ENCODE results near the gene PCBP1. TPM values are rescaled to one million over a fixed set of nuclear protein-coding genes. Genes with fewer than 3 reads are reported as not detected.
"Not testable (repeated sequence)": the region's sequence is repeated elsewhere in the genome, so short reads cannot be mapped to it uniquely, and the experiment has no call there.

The PCBP1 gene
- total and polyA plus RNA-seq, 2 experiments from 2014 or later: 212 to 393 TPM

DNA sequence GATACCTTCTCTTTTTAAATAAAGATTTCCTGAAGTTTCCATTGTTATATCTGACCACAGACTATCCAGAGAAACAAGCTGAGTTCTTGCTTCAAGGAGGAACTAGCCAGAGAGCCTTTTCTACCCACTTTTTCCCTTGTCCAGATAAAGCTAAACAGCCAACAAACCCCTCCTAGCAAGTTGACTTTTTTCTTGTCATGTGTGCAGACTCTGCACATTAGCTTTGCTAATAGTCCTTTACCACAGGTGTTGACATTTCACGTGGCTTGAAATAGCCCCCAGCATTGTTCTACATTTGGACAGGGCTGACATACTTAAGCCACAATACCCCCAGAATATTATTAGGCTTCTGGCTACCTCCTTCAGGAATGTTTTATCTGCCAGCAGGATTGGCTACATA, 40.7 kb downstream of the PCBP1 start:
- no peaks in the 10 kb centered on the region for H3K79me2 ChIP-seq (replicated peaks; ENCODE audit: insufficient read depth)
- no peak overlapping the region for H3K4me3 ChIP-seq
- DNase-seq (ENCODE audit: low spot score) (no peak), ATAC-seq (no peak)
- H3K9me3 Mint-ChIP-seq: peaks cover 4% of the 10 kb centered on the region; the same call in 1 of the 3 replicates
- H2AFZ ChIP-seq: no peak overlapping the region
- peaks cover 42% of the 10 kb centered on the region for H3K4me1 Mint-ChIP-seq
- peaks cover 14% of the 10 kb centered on the region for H3K27me3 Mint-ChIP-seq (ENCODE audit: insufficient read depth, low read depth, poor library complexity)
- H3K27me3 ChIP-seq (ENCODE audit: insufficient read depth): no peaks in the 10 kb centered on the region
- no peaks in the 10 kb centered on the region for H3K36me3 ChIP-seq (ENCODE audit: insufficient read depth)
- H3K36me3 Mint-ChIP-seq (ENCODE audit: low read depth): no peaks in the 10 kb centered on the region
- H3K9me2 ChIP-seq (ENCODE audit: insufficient read depth): no peaks in the 10 kb centered on the region
- H3K27ac Mint-ChIP-seq: no peak overlapping the region
- H3F3A ChIP-seq (replicated peaks; ENCODE audit: low read depth): peaks cover 5% of the 10 kb centered on the region
- TF ChIP-seq ZNF331 (CRISPR knock-in tag; IDR thresholded peaks at IDR 0.05; ENCODE audit: low read depth): no peak
- TF ChIP-seq, protein P1, sequence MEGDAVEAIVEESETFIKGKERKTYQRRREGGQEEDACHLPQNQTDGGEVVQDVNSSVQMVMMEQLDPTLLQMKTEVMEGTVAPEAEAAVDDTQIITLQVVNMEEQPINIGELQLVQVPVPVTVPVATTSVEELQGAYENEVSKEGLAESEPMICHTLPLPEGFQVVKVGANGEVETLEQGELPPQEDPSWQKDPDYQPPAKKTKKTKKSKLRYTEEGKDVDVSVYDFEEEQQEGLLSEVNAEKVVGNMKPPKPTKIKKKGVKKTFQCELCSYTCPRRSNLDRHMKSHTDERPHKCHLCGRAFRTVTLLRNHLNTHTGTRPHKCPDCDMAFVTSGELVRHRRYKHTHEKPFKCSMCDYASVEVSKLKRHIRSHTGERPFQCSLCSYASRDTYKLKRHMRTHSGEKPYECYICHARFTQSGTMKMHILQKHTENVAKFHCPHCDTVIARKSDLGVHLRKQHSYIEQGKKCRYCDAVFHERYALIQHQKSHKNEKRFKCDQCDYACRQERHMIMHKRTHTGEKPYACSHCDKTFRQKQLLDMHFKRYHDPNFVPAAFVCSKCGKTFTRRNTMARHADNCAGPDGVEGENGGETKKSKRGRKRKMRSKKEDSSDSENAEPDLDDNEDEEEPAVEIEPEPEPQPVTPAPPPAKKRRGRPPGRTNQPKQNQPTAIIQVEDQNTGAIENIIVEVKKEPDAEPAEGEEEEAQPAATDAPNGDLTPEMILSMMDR (conservative IDR thresholded peaks at IDR 0.05; ENCODE audit: low read depth in 2 of 2): no peak
- TF ChIP-seq, protein P2, sequence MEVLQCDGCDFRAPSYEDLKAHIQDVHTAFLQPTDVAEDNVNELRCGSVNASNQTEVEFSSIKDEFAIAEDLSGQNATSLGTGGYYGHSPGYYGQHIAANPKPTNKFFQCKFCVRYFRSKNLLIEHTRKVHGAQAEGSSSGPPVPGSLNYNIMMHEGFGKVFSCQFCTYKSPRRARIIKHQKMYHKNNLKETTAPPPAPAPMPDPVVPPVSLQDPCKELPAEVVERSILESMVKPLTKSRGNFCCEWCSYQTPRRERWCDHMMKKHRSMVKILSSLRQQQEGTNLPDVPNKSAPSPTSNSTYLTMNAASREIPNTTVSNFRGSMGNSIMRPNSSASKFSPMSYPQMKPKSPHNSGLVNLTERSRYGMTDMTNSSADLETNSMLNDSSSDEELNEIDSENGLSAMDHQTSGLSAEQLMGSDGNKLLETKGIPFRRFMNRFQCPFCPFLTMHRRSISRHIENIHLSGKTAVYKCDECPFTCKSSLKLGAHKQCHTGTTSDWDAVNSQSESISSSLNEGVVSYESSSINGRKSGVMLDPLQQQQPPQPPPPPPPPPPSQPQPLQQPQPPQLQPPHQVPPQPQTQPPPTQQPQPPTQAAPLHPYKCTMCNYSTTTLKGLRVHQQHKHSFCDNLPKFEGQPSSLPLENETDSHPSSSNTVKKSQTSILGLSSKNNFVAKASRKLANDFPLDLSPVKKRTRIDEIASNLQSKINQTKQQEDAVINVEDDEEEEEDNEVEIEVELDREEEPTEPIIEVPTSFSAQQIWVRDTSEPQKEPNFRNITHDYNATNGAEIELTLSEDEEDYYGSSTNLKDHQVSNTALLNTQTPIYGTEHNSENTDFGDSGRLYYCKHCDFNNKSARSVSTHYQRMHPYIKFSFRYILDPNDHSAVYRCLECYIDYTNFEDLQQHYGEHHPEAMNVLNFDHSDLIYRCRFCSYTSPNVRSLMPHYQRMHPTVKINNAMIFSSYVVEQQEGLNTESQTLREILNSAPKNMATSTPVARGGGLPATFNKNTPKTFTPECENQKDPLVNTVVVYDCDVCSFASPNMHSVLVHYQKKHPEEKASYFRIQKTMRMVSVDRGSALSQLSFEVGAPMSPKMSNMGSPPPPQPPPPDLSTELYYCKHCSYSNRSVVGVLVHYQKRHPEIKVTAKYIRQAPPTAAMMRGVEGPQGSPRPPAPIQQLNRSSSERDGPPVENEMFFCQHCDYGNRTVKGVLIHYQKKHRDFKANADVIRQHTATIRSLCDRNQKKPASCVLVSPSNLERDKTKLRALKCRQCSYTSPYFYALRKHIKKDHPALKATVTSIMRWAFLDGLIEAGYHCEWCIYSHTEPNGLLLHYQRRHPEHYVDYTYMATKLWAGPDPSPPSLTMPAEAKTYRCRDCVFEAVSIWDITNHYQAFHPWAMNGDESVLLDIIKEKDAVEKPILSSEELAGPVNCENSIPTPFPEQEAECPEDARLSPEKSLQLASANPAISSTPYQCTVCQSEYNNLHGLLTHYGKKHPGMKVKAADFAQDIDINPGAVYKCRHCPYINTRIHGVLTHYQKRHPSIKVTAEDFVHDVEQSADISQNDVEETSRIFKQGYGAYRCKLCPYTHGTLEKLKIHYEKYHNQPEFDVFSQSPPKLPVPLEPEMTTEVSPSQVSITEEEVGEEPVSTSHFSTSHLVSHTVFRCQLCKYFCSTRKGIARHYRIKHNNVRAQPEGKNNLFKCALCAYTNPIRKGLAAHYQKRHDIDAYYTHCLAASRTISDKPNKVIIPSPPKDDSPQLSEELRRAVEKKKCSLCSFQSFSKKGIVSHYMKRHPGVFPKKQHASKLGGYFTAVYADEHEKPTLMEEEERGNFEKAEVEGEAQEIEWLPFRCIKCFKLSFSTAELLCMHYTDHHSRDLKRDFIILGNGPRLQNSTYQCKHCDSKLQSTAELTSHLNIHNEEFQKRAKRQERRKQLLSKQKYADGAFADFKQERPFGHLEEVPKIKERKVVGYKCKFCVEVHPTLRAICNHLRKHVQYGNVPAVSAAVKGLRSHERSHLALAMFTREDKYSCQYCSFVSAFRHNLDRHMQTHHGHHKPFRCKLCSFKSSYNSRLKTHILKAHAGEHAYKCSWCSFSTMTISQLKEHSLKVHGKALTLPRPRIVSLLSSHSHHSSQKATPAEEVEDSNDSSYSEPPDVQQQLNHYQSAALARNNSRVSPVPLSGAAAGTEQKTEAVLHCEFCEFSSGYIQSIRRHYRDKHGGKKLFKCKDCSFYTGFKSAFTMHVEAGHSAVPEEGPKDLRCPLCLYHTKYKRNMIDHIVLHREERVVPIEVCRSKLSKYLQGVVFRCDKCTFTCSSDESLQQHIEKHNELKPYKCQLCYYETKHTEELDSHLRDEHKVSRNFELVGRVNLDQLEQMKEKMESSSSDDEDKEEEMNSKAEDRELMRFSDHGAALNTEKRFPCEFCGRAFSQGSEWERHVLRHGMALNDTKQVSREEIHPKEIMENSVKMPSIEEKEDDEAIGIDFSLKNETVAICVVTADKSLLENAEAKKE (CRISPR knock-in tag; IDR thresholded peaks at IDR 0.05): no peak
- TF ChIP-seq, protein P3, sequence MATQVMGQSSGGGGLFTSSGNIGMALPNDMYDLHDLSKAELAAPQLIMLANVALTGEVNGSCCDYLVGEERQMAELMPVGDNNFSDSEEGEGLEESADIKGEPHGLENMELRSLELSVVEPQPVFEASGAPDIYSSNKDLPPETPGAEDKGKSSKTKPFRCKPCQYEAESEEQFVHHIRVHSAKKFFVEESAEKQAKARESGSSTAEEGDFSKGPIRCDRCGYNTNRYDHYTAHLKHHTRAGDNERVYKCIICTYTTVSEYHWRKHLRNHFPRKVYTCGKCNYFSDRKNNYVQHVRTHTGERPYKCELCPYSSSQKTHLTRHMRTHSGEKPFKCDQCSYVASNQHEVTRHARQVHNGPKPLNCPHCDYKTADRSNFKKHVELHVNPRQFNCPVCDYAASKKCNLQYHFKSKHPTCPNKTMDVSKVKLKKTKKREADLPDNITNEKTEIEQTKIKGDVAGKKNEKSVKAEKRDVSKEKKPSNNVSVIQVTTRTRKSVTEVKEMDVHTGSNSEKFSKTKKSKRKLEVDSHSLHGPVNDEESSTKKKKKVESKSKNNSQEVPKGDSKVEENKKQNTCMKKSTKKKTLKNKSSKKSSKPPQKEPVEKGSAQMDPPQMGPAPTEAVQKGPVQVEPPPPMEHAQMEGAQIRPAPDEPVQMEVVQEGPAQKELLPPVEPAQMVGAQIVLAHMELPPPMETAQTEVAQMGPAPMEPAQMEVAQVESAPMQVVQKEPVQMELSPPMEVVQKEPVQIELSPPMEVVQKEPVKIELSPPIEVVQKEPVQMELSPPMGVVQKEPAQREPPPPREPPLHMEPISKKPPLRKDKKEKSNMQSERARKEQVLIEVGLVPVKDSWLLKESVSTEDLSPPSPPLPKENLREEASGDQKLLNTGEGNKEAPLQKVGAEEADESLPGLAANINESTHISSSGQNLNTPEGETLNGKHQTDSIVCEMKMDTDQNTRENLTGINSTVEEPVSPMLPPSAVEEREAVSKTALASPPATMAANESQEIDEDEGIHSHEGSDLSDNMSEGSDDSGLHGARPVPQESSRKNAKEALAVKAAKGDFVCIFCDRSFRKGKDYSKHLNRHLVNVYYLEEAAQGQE (IDR thresholded peaks at IDR 0.05; ENCODE audit: unreplicated experiment): no peak
- TF ChIP-seq CREB1 (CRISPR knock-in tag; IDR thresholded peaks at IDR 0.05; ENCODE audit: low read depth): no peak
- no peak for TF ChIP-seq POLR2AphosphoS5 (IDR thresholded peaks at IDR 0.05; ENCODE audit: low read depth)
- TF ChIP-seq, protein P4, sequence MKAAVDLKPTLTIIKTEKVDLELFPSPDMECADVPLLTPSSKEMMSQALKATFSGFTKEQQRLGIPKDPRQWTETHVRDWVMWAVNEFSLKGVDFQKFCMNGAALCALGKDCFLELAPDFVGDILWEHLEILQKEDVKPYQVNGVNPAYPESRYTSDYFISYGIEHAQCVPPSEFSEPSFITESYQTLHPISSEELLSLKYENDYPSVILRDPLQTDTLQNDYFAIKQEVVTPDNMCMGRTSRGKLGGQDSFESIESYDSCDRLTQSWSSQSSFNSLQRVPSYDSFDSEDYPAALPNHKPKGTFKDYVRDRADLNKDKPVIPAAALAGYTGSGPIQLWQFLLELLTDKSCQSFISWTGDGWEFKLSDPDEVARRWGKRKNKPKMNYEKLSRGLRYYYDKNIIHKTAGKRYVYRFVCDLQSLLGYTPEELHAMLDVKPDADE (IDR thresholded peaks at IDR 0.05): no peak
- TF ChIP-seq NANOG (IDR thresholded peaks at IDR 0.05; ENCODE audit: borderline replicate concordance): no peak
- no peaks in the 10 kb centered on the region for H4K20me1 ChIP-seq (replicated peaks; ENCODE audit: insufficient read depth)
- H3K4me1 ChIP-seq (ENCODE audit: insufficient read depth): peaks cover 25% of the 10 kb centered on the region
- H3K4me2 ChIP-seq: no peak overlapping the region
- no peak overlapping the region for H3K4me3 Mint-ChIP-seq
- H3K27ac ChIP-seq (ENCODE audit: low read depth): 0 out of 2 replicates have a peak overlapping the region, but pooled peaks have one; percentile 0

DNA sequence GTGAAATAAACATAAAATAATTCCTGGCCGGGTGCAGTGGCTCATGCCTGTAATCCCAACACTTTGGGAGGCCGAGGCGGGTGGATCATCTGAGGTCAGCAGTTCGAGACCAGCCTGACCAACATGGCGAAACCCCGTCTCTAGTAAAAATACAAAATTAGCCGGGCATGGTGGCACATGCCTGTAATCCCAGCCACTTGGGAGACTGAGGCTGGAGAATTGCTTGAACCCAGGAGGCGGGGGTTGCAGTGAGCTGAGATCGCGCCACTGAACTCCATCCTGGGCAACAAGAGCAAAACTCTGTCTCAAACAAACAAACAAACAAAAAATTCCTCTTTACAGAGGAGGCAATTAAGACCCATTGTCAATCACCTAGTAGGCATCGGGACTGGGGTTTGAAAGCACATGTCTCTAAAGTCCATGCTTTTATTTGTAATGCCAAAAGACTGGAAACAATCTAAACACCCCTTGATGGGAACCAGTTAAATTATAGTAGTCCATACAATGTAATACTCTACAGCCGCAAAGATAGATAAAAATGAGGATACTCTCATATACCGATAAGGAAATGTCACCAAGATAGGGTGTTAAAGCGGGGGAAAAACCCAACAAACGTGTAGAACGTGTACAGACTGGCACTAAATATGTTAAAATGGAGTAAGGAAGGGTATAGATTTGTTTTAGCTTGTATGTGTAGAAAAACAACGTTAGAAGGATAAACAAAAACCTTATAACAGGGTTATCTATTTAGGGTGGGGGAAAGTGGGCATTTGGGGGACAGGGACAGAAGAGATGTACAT, 44.3 kb downstream of the PCBP1 start:
- not testable (repeated sequence) for H4K20me1 ChIP-seq (replicated peaks; ENCODE audit: insufficient read depth); ATAC-seq; H3K79me2 ChIP-seq (replicated peaks; ENCODE audit: insufficient read depth); H3K4me3 Mint-ChIP-seq; H3K4me3 ChIP-seq; DNase-seq (ENCODE audit: low spot score); H3K4me2 ChIP-seq; H3K36me3 ChIP-seq (ENCODE audit: insufficient read depth); H3K27me3 Mint-ChIP-seq (ENCODE audit: insufficient read depth, low read depth, poor library complexity); H3K36me3 Mint-ChIP-seq (ENCODE audit: low read depth); H3K9me2 ChIP-seq (ENCODE audit: insufficient read depth); H3K9me3 Mint-ChIP-seq; H3F3A ChIP-seq (replicated peaks; ENCODE audit: low read depth); H3K27me3 ChIP-seq (ENCODE audit: insufficient read depth)
- Mint-ChIP-seq H3K4me1 (peaks cover 39% of the 10 kb centered on the region), H3K27ac (peak overlapping the region; percentile 44)
- Histone ChIP-seq H3K27ac (ENCODE audit: low read depth) (peak overlapping the region; percentile 13; the same call in 1 of the 2 replicates), H3K4me1 (ENCODE audit: insufficient read depth) (peaks cover 35% of the 10 kb centered on the region), H2AFZ (0 out of 2 replicates have a peak overlapping the region, but pooled peaks have one; percentile 11)
